GM12801 (cell line): ENCODE measurements around the gene ZC2HC1C.

ENCODE experiments used
- TF ChIP-seq, protein P1 (sequence below): IDR thresholded peaks from one replicate; pipeline ENCODE4 v1.5.1; 2011; ENCODE audit warnings: control low read depth; ENCODE audit not compliant: insufficient read length; ENCODE audit errors: extremely low read depth

Gene ZC2HC1C

DNA sequence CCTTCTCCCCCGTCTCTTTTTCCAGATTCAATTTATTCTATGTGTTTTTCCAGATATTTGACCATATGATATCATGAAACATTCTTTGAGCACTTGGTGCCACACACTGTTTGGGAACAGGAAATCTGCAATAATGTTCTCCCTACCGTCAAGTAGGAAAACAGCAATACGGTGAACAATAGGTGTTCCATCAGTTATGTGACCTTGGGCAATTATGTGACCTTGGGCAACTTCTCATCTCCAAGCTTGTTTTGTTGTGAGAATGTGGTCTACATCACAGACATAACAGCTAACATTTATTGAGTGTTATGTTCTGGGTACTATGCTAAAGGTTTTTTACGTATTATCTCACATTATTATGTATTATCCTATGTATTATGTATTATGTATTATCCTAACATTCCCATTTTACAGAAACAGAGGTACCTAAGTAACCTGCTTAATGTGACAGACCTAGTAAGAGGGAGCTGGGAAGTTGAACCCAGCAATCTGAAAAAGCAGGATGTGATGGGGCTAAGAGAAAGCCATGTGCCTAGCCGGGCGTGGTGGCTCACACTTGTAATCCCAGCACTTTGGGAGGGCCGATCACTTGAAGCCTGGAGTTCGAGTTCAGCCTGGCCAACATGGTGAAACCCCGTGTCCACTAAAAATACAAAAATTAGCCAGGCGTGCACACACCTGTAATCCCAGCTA is 58.6 kb downstream of the ZC2HC1C start:
- TF ChIP-seq, protein P1, sequence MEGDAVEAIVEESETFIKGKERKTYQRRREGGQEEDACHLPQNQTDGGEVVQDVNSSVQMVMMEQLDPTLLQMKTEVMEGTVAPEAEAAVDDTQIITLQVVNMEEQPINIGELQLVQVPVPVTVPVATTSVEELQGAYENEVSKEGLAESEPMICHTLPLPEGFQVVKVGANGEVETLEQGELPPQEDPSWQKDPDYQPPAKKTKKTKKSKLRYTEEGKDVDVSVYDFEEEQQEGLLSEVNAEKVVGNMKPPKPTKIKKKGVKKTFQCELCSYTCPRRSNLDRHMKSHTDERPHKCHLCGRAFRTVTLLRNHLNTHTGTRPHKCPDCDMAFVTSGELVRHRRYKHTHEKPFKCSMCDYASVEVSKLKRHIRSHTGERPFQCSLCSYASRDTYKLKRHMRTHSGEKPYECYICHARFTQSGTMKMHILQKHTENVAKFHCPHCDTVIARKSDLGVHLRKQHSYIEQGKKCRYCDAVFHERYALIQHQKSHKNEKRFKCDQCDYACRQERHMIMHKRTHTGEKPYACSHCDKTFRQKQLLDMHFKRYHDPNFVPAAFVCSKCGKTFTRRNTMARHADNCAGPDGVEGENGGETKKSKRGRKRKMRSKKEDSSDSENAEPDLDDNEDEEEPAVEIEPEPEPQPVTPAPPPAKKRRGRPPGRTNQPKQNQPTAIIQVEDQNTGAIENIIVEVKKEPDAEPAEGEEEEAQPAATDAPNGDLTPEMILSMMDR = no peak

DNA sequence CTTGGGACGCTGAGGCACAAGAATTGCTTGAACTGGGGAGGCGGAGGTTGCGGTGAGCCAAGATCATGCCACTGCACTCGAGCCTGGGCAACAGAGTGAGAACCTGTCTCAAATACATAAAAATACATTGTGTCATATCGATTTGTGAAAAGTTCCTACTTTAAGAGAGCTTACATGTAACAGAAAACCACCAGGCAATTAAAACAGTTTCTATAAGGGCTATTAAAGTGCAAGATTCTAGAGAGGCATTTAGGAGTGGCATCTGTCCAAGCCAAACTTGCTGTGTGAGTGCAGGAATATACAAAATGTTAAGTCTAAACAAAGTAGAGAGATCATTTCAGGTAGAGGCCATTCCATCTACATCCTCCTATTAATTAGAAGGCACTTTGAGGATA is 59.2 kb downstream of the ZC2HC1C start:
- TF ChIP-seq, protein P1 = no peak
